Left ventricle myocardium inferior (tissue), 1 donor: ENCODE data around the gene KLHL29. TPM values are rescaled to one million over a fixed set of nuclear protein-coding genes. Genes with fewer than 3 reads are reported as not detected.
A peak's percentile ranks its signal among the peaks of the same experiment; 100 is the strongest.

Experiments used
- DNase-seq: peaks from one replicate; pipeline ENCODE4 v3.0.0-alpha.2; 2020
- H3K27ac ChIP-seq: fragments of 200-600 bp; replicated peaks from 2 replicates; pipeline ENCODE4 v1.8.0; 2021
- H3K27me3 ChIP-seq: fragments of 200-600 bp; 2 replicates; pipeline ENCODE4 v1.8.0; 2021; ENCODE audit warnings: low read depth
- H3K36me3 ChIP-seq: fragments of 200-600 bp; 2 replicates; pipeline ENCODE4 v1.8.0; 2021
- H3K4me1 ChIP-seq: fragments of 200-600 bp; 2 replicates; pipeline ENCODE4 v1.8.0; 2021
- H3K4me3 ChIP-seq: fragments of 200-600 bp; 2 replicates; pipeline ENCODE4 v1.8.0; 2021; ENCODE audit warnings: mild to moderate bottlenecking, moderate library complexity
- H3K9me3 ChIP-seq: fragments of 200-600 bp; replicated peaks from 2 replicates; pipeline ENCODE4 v1.8.0; 2021
- CTCF ChIP-seq: fragments of 200-600 bp; IDR thresholded peaks from 2 replicates; pipeline ENCODE4 v1.8.0; 2021; ENCODE audit warnings: antibody characterized with exemption, mild to moderate bottlenecking, borderline replicate concordance
- intact Hi-C: fragments of 100-400 bp; cut with micrococcal nuclease; formaldehyde crosslinking; loops from one replicate; pipeline ENCODE4 v1.11.0; 2022
- total RNA-seq: library from RNA; stranded (reverse); fragmentation: NEBNext Ultra II Directional; extraction: Animal tissue kit (Norgen Biotek cat#: 25700); gene quantifications from one replicate; pipeline ENCODE4 v1.2.1, GENCODE V29; 2021
- donor health status: DM: no; HTN: yes; CAD: no; lungs with severe emphysema.

Gene KLHL29
- total RNA-seq, 1 donor from 2014 or later = 1.1 TPM

- Histone ChIP-seq H3K27ac (no peak overlapping the region), H3K9me3 (no peaks in the 10 kb centered on the region), H3K27me3 (peaks cover 86% of the 10 kb centered on the region), H3K4me3 (no peak overlapping the region), H3K4me1 (peaks cover 27% of the 10 kb centered on the region), H3K36me3 (no peaks in the 10 kb centered on the region)
- intact Hi-C loops = no loop called here
- no peak for TF ChIP-seq CTCF
- no peak for DNase-seq
Observed at GRCh38 chr2:23383100-23383499, 1.9 kb upstream of the KLHL29 start.

- Histone ChIP-seq H3K9me3 (no peaks in the 10 kb centered on the region), H3K4me3 (peak overlapping the region; percentile 75), H3K27me3 (peaks cover 88% of the 10 kb centered on the region), H3K36me3 (no peaks in the 10 kb centered on the region), H3K27ac (peak overlapping the region; percentile 64), H3K4me1 (peaks cover 27% of the 10 kb centered on the region)
- DNase-seq = peak; percentile 36
- intact Hi-C loops = no loop called here
- TF ChIP-seq CTCF = peak; percentile 8
Observed at GRCh38 chr2:23385351-23385747, 370 bp downstream of the KLHL29 start.

- intact Hi-C loops = no loop called here
- peak overlapping the region; percentile 75 for H3K4me3 ChIP-seq
- H3K27ac ChIP-seq = peak overlapping the region; percentile 64
Observed at GRCh38 chr2:23385748-23386338, 864 bp downstream of the KLHL29 start.

GRCh38 chr2:23386339-23387220, 1.6 kb downstream of the KLHL29 start:
- Histone ChIP-seq H3K9me3 (no peaks in the 10 kb centered on the region), H3K4me1 (peaks cover 19% of the 10 kb centered on the region), H3K4me3 (peak overlapping the region; percentile 75), H3K36me3 (no peaks in the 10 kb centered on the region), H3K27ac (no peak overlapping the region), H3K27me3 (peaks cover 93% of the 10 kb centered on the region)
- DNase-seq = peak; percentile 24
- intact Hi-C loops = no loop called here
- no peak for TF ChIP-seq CTCF

More at GRCh38 chr2:23385748-23386338, 864 bp downstream of the KLHL29 start:
- H3K9me3 ChIP-seq = no peaks in the 10 kb centered on the region
- peaks cover 88% of the 10 kb centered on the region for H3K27me3 ChIP-seq
- DNase-seq = peak; percentile 33
- TF ChIP-seq CTCF = no peak
- H3K36me3 ChIP-seq = no peaks in the 10 kb centered on the region
- peaks cover 22% of the 10 kb centered on the region for H3K4me1 ChIP-seq

GRCh38 chr2:23387221-23387550, 2.2 kb downstream of the KLHL29 start:
- Histone ChIP-seq H3K4me1 (peaks cover 19% of the 10 kb centered on the region), H3K27me3 (peaks cover 95% of the 10 kb centered on the region), H3K4me3 (peak overlapping the region; percentile 75), H3K9me3 (no peaks in the 10 kb centered on the region), H3K27ac (no peak overlapping the region), H3K36me3 (no peaks in the 10 kb centered on the region)
- DNase-seq = no peak
- intact Hi-C loops = no loop called here
- TF ChIP-seq CTCF = no peak
